HepG2 (cell line): ENCODE data around the gene APBB2. TPM values are rescaled to one million over a fixed set of nuclear protein-coding genes. Genes with fewer than 3 reads are reported as not detected.
A peak's percentile ranks its signal among the peaks of the same experiment; 100 is the strongest.

Source experiments
- ATAC-seq: fragments of 200-7000 bp; cut with Tn5 transposase; 3 replicates; pipeline ENCODE4 v1.9.1; 2020; ENCODE audit warnings: mild to moderate bottlenecking, moderate library complexity
- BruUV-seq: library from RNA; stranded (reverse); fragments of 400-500 nt; replicated peaks from 2 replicates; lab custom pipeline; 2021; lab: Mats Ljungman, UMichigan
- CTCF ChIA-PET: fragments of 300-600 bp; formaldehyde crosslinking; extraction: SDS; loops from one replicate; lab custom pipeline; 2021; ENCODE audit warnings: low total read pairs, inconsistent platforms, low intra/inter-chr PET ratio; lab: Yijun Ruan, JAX
- POLR2A ChIA-PET: fragments of 350-600 bp; sonication (Branson Sonifier 250); formaldehyde crosslinking; loops from one replicate; lab custom pipeline; 2020; ENCODE audit warnings: antibody characterized with exemption, inconsistent platforms; lab: Yijun Ruan, JAX
- DNase-seq: peaks from one replicate; pipeline ENCODE4 v3.0.0-alpha.2; 2015; ENCODE audit warnings: low spot score
- FAIRE-seq: peaks from 3 replicates; lab custom pipeline; 2011; peaks lifted over from hg19 to GRCh38; lab: Jason Lieb, UNC
- H2AFZ ChIP-seq: one replicate; pipeline ENCODE4 v1.6.1; 2011; ENCODE audit warnings: low read length, inconsistent platforms
- H3K27ac ChIP-seq: fragments of 300-600 bp; 3 replicates; pipeline ENCODE4 v1.8.0; 2011; ENCODE audit warnings: mixed run types, mild to moderate bottlenecking, mixed read lengths, low read length, inconsistent platforms; ENCODE audit not compliant: insufficient read depth; ENCODE audit errors: extremely low read length
- H3K27me3 ChIP-seq, 2 experiments: fragments of 200-600 bp in 1 of 2; 2 replicates in 1 of 2; 3 replicates in 1 of 2; pipeline versions ENCODE4 v1.6.0 to v1.8.0; 2011; ENCODE audit warnings: low read length in 2 of 2, mild to moderate bottlenecking in 2 of 2, moderate library complexity in 2 of 2, inconsistent platforms in 1 of 2; ENCODE audit not compliant: insufficient read depth in 2 of 2, control insufficient read depth in 1 of 2
- H3K36me3 ChIP-seq, 2 experiments: fragments of 200-600 bp in 1 of 2; replicated peaks in 1 of 2; 2 replicates in 1 of 2; 3 replicates in 1 of 2; pipeline versions ENCODE4 v1.5.1 to v1.8.0; 2011; ENCODE audit warnings: low read length in 2 of 2, inconsistent platforms in 1 of 2; ENCODE audit not compliant: insufficient read depth in 2 of 2, control insufficient read depth in 1 of 2
- H3K4me1 ChIP-seq: 2 replicates; pipeline ENCODE4 v1.5.1; 2012; ENCODE audit warnings: low read length, inconsistent platforms; ENCODE audit not compliant: insufficient read depth
- H3K4me2 ChIP-seq: 2 replicates; pipeline ENCODE4 v1.6.0; 2011; ENCODE audit warnings: low read depth, low read length, inconsistent platforms
- H3K4me3 ChIP-seq, 3 experiments: fragments of 200-600 bp in 1 of 3; sonication (generic), shearing (Covaris generic) in 1 of 3; replicated peaks in 1 of 3; 2 replicates each; pipeline ENCODE4 v1.5.1; 2011 to 2016; ENCODE audit warnings: low read length in 3 of 3, inconsistent platforms in 2 of 3, low read depth in 2 of 3, mild to moderate bottlenecking in 2 of 3, control low read depth in 1 of 3, mixed read lengths in 1 of 3; ENCODE audit not compliant: insufficient read depth in 1 of 3
- H3K79me2 ChIP-seq: one replicate; pipeline ENCODE4 v1.6.1; 2011; ENCODE audit warnings: low read length, inconsistent platforms; ENCODE audit not compliant: insufficient read depth
- H3K9ac ChIP-seq: 2 replicates; pipeline ENCODE4 v1.6.0; 2011; ENCODE audit warnings: mild to moderate bottlenecking, low read depth, low read length, inconsistent platforms; ENCODE audit not compliant: insufficient read depth
- H3K9me3 ChIP-seq: 2 replicates; pipeline ENCODE4 v1.5.1; 2012; ENCODE audit warnings: mild to moderate bottlenecking, low read length
- H4K20me1 ChIP-seq: 2 replicates; pipeline ENCODE4 v1.6.0; 2011; ENCODE audit warnings: inconsistent platforms, mild to moderate bottlenecking, low read length, moderate library complexity; ENCODE audit not compliant: insufficient read depth
- ATF1 ChIP-seq: IDR thresholded peaks from 2 replicates; pipeline ENCODE4 v1.6.1; 2016; ENCODE audit warnings: mild to moderate bottlenecking, control low read depth
- CCAR2 ChIP-seq: fragments of 200-400 bp; formaldehyde crosslinking; optimal IDR thresholded peaks from 2 replicates; pipeline ENCODE3; 2018; ENCODE audit warnings: low read depth, mild to moderate bottlenecking, low read length, moderate library complexity
- ELK4 ChIP-seq: sonication (generic); formaldehyde crosslinking; IDR thresholded peaks from 2 replicates; pipeline ENCODE4 v1.9.0; 2021; ENCODE audit warnings: missing genetic modification reagents, borderline replicate concordance
- GFI1 ChIP-seq: sonication (generic); formaldehyde crosslinking; IDR thresholded peaks from 2 replicates; pipeline ENCODE4 v1.5.0; 2020; ENCODE audit warnings: missing genetic modification reagents, mild to moderate bottlenecking, borderline replicate concordance
- HNRNPLL ChIP-seq: fragments of 200-400 bp; formaldehyde crosslinking; IDR thresholded peaks from 2 replicates; pipeline ENCODE4 v1.6.1; 2017; ENCODE audit warnings: mild to moderate bottlenecking, low read depth, low read length; ENCODE audit not compliant: poor library complexity, severe bottlenecking
- KAT7 ChIP-seq: IDR thresholded peaks from 2 replicates; pipeline ENCODE4 v1.6.1; 2018; ENCODE audit warnings: borderline replicate concordance, missing compliant biosample characterization
- PAX8 ChIP-seq: sonication (generic); formaldehyde crosslinking; IDR thresholded peaks from 2 replicates; pipeline ENCODE4 v1.8.0; 2022; ENCODE audit warnings: mild to moderate bottlenecking, missing genetic modification reagents, borderline replicate concordance
- PTBP1 ChIP-seq: fragments of 200-400 bp; formaldehyde crosslinking; IDR thresholded peaks from 2 replicates; pipeline ENCODE4 v1.6.1; 2018; ENCODE audit warnings: low read length, low read depth; ENCODE audit not compliant: poor library complexity, severe bottlenecking
- SETDB1 ChIP-seq: sonication (generic); formaldehyde crosslinking; IDR thresholded peaks from 2 replicates; pipeline ENCODE4 v1.5.1; 2020; ENCODE audit warnings: missing genetic modification reagents, mild to moderate bottlenecking, borderline replicate concordance
- TCF12 ChIP-seq, 2 experiments: fragments of 450-650 bp in 1 of 2; sonication (generic) in 1 of 2; formaldehyde crosslinking in 1 of 2; IDR thresholded peaks; 2 replicates each; pipeline versions ENCODE4 v1.6.1 to v1.8.0; 2017 to 2022; ENCODE audit warnings: antibody characterized with exemption in 1 of 2, mild to moderate bottlenecking in 1 of 2, missing genetic modification reagents in 1 of 2, moderate library complexity in 1 of 2
- THYN1 ChIP-seq: sonication (generic); formaldehyde crosslinking; IDR thresholded peaks from 2 replicates; pipeline ENCODE4 v1.8.1; 2023; ENCODE audit warnings: low read depth, mild to moderate bottlenecking, moderate library complexity, missing genetic modification reagents, borderline replicate concordance
- YY1 ChIP-seq: IDR thresholded peaks from 2 replicates; pipeline ENCODE4 v1.6.1; 2011; ENCODE audit warnings: low read length, low read depth, moderate library complexity, mild to moderate bottlenecking; ENCODE audit not compliant: insufficient read depth, insufficient replicate concordance
- ZMAT5 ChIP-seq: sonication (generic); formaldehyde crosslinking; IDR thresholded peaks from 2 replicates; pipeline ENCODE4 v1.5.0; 2020; ENCODE audit warnings: mild to moderate bottlenecking, low read depth, missing genetic modification reagents, borderline replicate concordance
- ZNF121 ChIP-seq: sonication (generic); formaldehyde crosslinking; IDR thresholded peaks from 2 replicates; pipeline ENCODE4 v1.5.0; 2020; ENCODE audit warnings: mild to moderate bottlenecking, missing genetic modification reagents
- ZNF619 ChIP-seq: sonication (generic); formaldehyde crosslinking; IDR thresholded peaks from 2 replicates; pipeline ENCODE4 v1.4.0; 2020; ENCODE audit warnings: mild to moderate bottlenecking, missing genetic modification reagents
- WGBS: methylation state at CpG from one replicate; pipeline ENCODE4 v1.1.6; 2017; ENCODE audit warnings: low lambda C conversion rate; 5-methylcytosine and 5-hydroxymethylcytosine counted together
- in situ Hi-C: cut with HindIII; loops from 2 replicates; pipeline ENCODE4 v1.10.0; 2017; ENCODE audit warnings: low pct_unique_long_range_greater_than_20kb; ENCODE audit not compliant: extremely low pct_ligation_motif_present
- intact Hi-C: fragments of 100-400 bp; cut with micrococcal nuclease; formaldehyde crosslinking; loops from one replicate; pipeline ENCODE4 v1.10.0; 2022; ENCODE audit not compliant: unreplicated experiment
- polyA plus RNA-seq, 8 experiments: library from polyadenylated mRNA; depleted of rRNA in 3 of 8; stranded (reverse) in 7 of 8; unstranded in 1 of 8; fragments of >200 nt; fragmentation: Illumina TruSeq in 4 of 8; extraction: Trizol in 4 of 8; gene quantifications; 2 replicates each; pipeline versions ENCODE4 v1.2.1 to v1.2.3, GENCODE V29; 2011 to 2016; ENCODE audit warnings: low read depth in 4 of 8, missing spikeins in 1 of 8, mixed read lengths in 1 of 8; ENCODE audit not compliant: insufficient read depth in 1 of 8
- total RNA-seq, 5 experiments: library from RNA; depleted of rRNA; stranded (reverse); fragments of >200 nt; fragmentation: Illumina TruSeq; extraction: Trizol; gene quantifications; 2 replicates each; pipeline ENCODE4 v1.2.3, GENCODE V29; 2016; ENCODE audit warnings: low read depth in 1 of 5
- TF ChIP-seq, protein P1 (sequence below): sonication (generic); formaldehyde crosslinking; IDR thresholded peaks from 2 replicates; pipeline ENCODE4 v1.9.0; 2021; ENCODE audit warnings: missing genetic modification reagents, mild to moderate bottlenecking, borderline replicate concordance

Gene APBB2
- total and polyA plus RNA-seq, 2 of the 13 experiments (the other 11 are each of a cell fraction or from before 2014, with no cell fraction given): 11.7 to 17.0 TPM

- Histone ChIP-seq H4K20me1 (no peaks in the 10 kb centered on the region), H3K36me3 (0 out of 5 replicates have a peak, but pooled peaks cover 1 to 3% of the 10 kb centered on the region in 2 experiments), H3K27me3 (no peaks in the 10 kb centered on the region), H2AFZ (no peak overlapping the region), H3K9me3 (no peaks in the 10 kb centered on the region), H3K27ac (no peak overlapping the region), H3K9ac (no peak overlapping the region), H3K4me2 (no peak overlapping the region), H3K79me2 (no peaks in the 10 kb centered on the region), H3K4me1 (no peaks in the 10 kb centered on the region), H3K4me3 (no peak overlapping the region)
- TF ChIP-seq ATF1 (CRISPR knock-in tag) (no peak), HNRNPLL (no peak), YY1 (no peak), ZNF619 (CRISPR knock-in tag) (no peak), KAT7 (CRISPR knock-in tag) (no peak), ZMAT5 (no peak), PTBP1 (no peak), SETDB1 (no peak), GFI1 (CRISPR knock-in tag) (no peak)
- intact Hi-C loops (no loop called here), in situ Hi-C loops (no loop called here)
- no peak for FAIRE-seq
- CTCF ChIA-PET: no interaction called here
- WGBS: 93% methylated on average over 5 of the region's 5 CpGs
- ATAC-seq: no peak
- BruUV-seq: no TSS peak
- POLR2A ChIA-PET: no interaction called here
- DNase-seq: no peak
Measured at GRCh38 chr4:41065434-41066006, 148.8 kb downstream of the APBB2 start.

- ATAC-seq (no peak), FAIRE-seq (no peak), DNase-seq (no peak)
- Histone ChIP-seq H3K9ac (no peak overlapping the region), H2AFZ (no peak overlapping the region), H3K27me3 (no peaks in the 10 kb centered on the region), H3K79me2 (no peaks in the 10 kb centered on the region), H3K4me2 (no peak overlapping the region), H3K27ac (no peak overlapping the region), H3K4me1 (no peaks in the 10 kb centered on the region), H4K20me1 (no peaks in the 10 kb centered on the region), H3K9me3 (no peaks in the 10 kb centered on the region), H3K4me3 (no peak overlapping the region), H3K36me3 (0 out of 5 replicates have a peak, but pooled peaks cover 1 to 3% of the 10 kb centered on the region in 2 experiments)
- BruUV-seq: no TSS peak
- 96% methylated on average over 3 of the region's 3 CpGs for WGBS
- intact Hi-C loops (no loop called here), in situ Hi-C loops (no loop called here)
- POLR2A ChIA-PET: no interaction called here
- CTCF ChIA-PET: no interaction called here
- TF ChIP-seq PAX8 (CRISPR knock-in tag): no peak
- TF ChIP-seq THYN1: no peak
- TF ChIP-seq ELK4: no peak
- TF ChIP-seq TCF12 (IDR thresholded peaks at IDR 0.05): no peak
- TF ChIP-seq TCF12 (CRISPR knock-in tag; IDR thresholded peaks at IDR 0.05): no peak
- TF ChIP-seq, protein P1, sequence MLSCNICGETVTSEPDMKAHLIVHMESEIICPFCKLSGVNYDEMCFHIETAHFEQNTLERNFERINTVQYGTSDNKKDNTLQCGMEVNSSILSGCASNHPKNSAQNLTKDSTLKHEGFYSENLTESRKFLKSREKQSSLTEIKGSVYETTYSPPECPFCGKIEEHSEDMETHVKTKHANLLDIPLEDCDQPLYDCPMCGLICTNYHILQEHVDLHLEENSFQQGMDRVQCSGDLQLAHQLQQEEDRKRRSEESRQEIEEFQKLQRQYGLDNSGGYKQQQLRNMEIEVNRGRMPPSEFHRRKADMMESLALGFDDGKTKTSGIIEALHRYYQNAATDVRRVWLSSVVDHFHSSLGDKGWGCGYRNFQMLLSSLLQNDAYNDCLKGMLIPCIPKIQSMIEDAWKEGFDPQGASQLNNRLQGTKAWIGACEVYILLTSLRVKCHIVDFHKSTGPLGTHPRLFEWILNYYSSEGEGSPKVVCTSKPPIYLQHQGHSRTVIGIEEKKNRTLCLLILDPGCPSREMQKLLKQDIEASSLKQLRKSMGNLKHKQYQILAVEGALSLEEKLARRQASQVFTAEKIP (CRISPR knock-in tag): no peak
- TF ChIP-seq CCAR2: no peak
- peak; percentile 81 for TF ChIP-seq ZNF121
Measured at GRCh38 chr4:41064953-41065352, 149.4 kb downstream of the APBB2 start.
